WTC11 (cell line): ENCODE data around the gene ZIC1. TPM values are rescaled to one million over a fixed set of nuclear protein-coding genes. Genes with fewer than 3 reads are reported as not detected.

Source experiments
- ATAC-seq: fragments of 200-7000 bp; cut with Tn5 transposase; 2 replicates; pipeline ENCODE4 v1.10.0; 2021; ENCODE audit warnings: mild to moderate bottlenecking, moderate library complexity
- CTCF ChIA-PET: fragments of 300-600 bp; sonication (Branson Sonifier 250); formaldehyde crosslinking; loops from one replicate; lab custom pipeline; 2021; ENCODE audit warnings: antibody characterized with exemption; lab: Charles Lee
- POLR2A ChIA-PET: fragments of 350-600 bp; sonication (Branson Sonifier 250); formaldehyde crosslinking; loops from one replicate; lab custom pipeline; 2021; ENCODE audit warnings: antibody characterized with exemption; lab: Charles Lee
- DNase-seq: peaks from one replicate; pipeline ENCODE4 v3.0.0; 2021; ENCODE audit warnings: low spot score
- H3K27ac Mint-ChIP-seq: 2 replicates; pipeline ENCODE4 v1.8.0; 2021; ENCODE audit warnings: mixed read lengths
- H3K27me3 Mint-ChIP-seq: 2 replicates; pipeline ENCODE4 v1.8.0; 2021; ENCODE audit warnings: low read depth, mild to moderate bottlenecking, moderate library complexity, mixed read lengths
- H3K36me3 Mint-ChIP-seq: 2 replicates; pipeline ENCODE4 v1.8.0; 2021; ENCODE audit warnings: mixed read lengths
- H3K4me1 Mint-ChIP-seq: 2 replicates; pipeline ENCODE4 v1.8.0; 2022; ENCODE audit warnings: mixed read lengths
- H3K4me3 Mint-ChIP-seq: 2 replicates; pipeline ENCODE4 v1.8.0; 2021; ENCODE audit warnings: mild to moderate bottlenecking, moderate library complexity, mixed read lengths
- H3K9me3 Mint-ChIP-seq: 2 replicates; pipeline ENCODE4 v1.8.0; 2021; ENCODE audit warnings: mixed read lengths
- ATF1 ChIP-seq: sonication (generic); formaldehyde crosslinking; IDR thresholded peaks from 2 replicates; pipeline ENCODE4 v1.8.1; 2023; ENCODE audit warnings: mild to moderate bottlenecking, moderate library complexity, missing genetic modification reagents
- CREB1 ChIP-seq: sonication (generic); formaldehyde crosslinking; IDR thresholded peaks from 2 replicates; pipeline ENCODE4 v1.8.0; 2023; ENCODE audit warnings: mild to moderate bottlenecking, missing genetic modification reagents
- HMGA2 ChIP-seq: fragments of 250-450 bp; sonication (Bioruptor Pico); IDR thresholded peaks from 2 replicates; pipeline ENCODE4 v1.4.0; 2021; ENCODE audit warnings: mild to moderate bottlenecking, moderate library complexity
- MXD4 ChIP-seq: fragments of 250-450 bp; sonication (Bioruptor Pico); IDR thresholded peaks from 2 replicates; pipeline ENCODE4 v1.8.0; 2021; ENCODE audit warnings: mild to moderate bottlenecking, moderate library complexity, borderline replicate concordance
- NFATC4 ChIP-seq: fragments of 250-450 bp; sonication (Bioruptor Pico); IDR thresholded peaks from 2 replicates; pipeline ENCODE4 v1.9.0; 2021; ENCODE audit warnings: mild to moderate bottlenecking
- RELA ChIP-seq: sonication (generic); formaldehyde crosslinking; IDR thresholded peaks from 2 replicates; pipeline ENCODE4 v1.8.1; 2022; ENCODE audit warnings: missing genetic modification reagents, mild to moderate bottlenecking, borderline replicate concordance
- RORB ChIP-seq: fragments of 250-450 bp; sonication (Bioruptor Pico); IDR thresholded peaks from 2 replicates; pipeline ENCODE4 v1.9.0; 2021; ENCODE audit warnings: mild to moderate bottlenecking
- TCF7 ChIP-seq: sonication (generic); formaldehyde crosslinking; IDR thresholded peaks from 2 replicates; pipeline ENCODE4 v1.8.0; 2022; ENCODE audit warnings: mild to moderate bottlenecking, low read depth, missing genetic modification reagents, moderate library complexity
- TEAD1 ChIP-seq: sonication (generic); formaldehyde crosslinking; IDR thresholded peaks from 2 replicates; pipeline ENCODE4 v1.8.0; 2022; ENCODE audit warnings: mild to moderate bottlenecking, missing genetic modification reagents
- TEAD4 ChIP-seq: sonication (generic); formaldehyde crosslinking; IDR thresholded peaks from 2 replicates; pipeline ENCODE4 v1.8.0; 2022; ENCODE audit warnings: mild to moderate bottlenecking, missing genetic modification reagents
- ZNF219 ChIP-seq: sonication (generic); formaldehyde crosslinking; IDR thresholded peaks from 2 replicates; pipeline ENCODE4 v1.8.0; 2023; ENCODE audit warnings: missing genetic modification reagents, mild to moderate bottlenecking, borderline replicate concordance
- ZNF396 ChIP-seq: fragments of 250-450 bp; sonication (Bioruptor Pico); IDR thresholded peaks from 2 replicates; pipeline ENCODE4 v1.8.0; 2021; ENCODE audit warnings: mild to moderate bottlenecking, moderate library complexity, borderline replicate concordance
- total RNA-seq: library from RNA; stranded (reverse); gene quantifications from 3 replicates; pipeline ENCODE4 v1.2.3, GENCODE V29; 2021
- TF ChIP-seq, protein P1 (sequence below): fragments of 200-600 bp; IDR thresholded peaks from 2 replicates; pipeline ENCODE4 v1.8.0; 2022; ENCODE audit warnings: antibody characterized with exemption
- TF ChIP-seq, protein P2 (sequence below): fragments of 250-450 bp; sonication (Bioruptor Pico); IDR thresholded peaks from 2 replicates; pipeline ENCODE4 v1.9.0; 2021; ENCODE audit warnings: moderate library complexity, mild to moderate bottlenecking, inconsistent platforms, borderline replicate concordance
- TF ChIP-seq, protein P3 (sequence below): sonication (generic); formaldehyde crosslinking; IDR thresholded peaks from 2 replicates; pipeline ENCODE4 v1.8.1; 2023; ENCODE audit warnings: mild to moderate bottlenecking, moderate library complexity, missing genetic modification reagents
- TF ChIP-seq, protein P4 (sequence below): sonication (generic); formaldehyde crosslinking; IDR thresholded peaks from 2 replicates; pipeline ENCODE4 v1.8.1; 2023; ENCODE audit warnings: mild to moderate bottlenecking, missing genetic modification reagents, borderline replicate concordance
- TF ChIP-seq, protein P5 (sequence below): sonication (generic); formaldehyde crosslinking; IDR thresholded peaks from 2 replicates; pipeline ENCODE4 v1.8.0; 2022; ENCODE audit warnings: mild to moderate bottlenecking, missing genetic modification reagents
- TF ChIP-seq, protein P6 (sequence below): fragments of 250-450 bp; sonication (Bioruptor Pico); conservative IDR thresholded peaks from 2 replicates; pipeline ENCODE4 v1.9.0; 2021; ENCODE audit warnings: mild to moderate bottlenecking
- TF ChIP-seq, protein P7 (sequence below): sonication (generic); formaldehyde crosslinking; conservative IDR thresholded peaks from 2 replicates; pipeline ENCODE4 v1.8.1; 2023; ENCODE audit warnings: mild to moderate bottlenecking, low read depth, missing genetic modification reagents, moderate library complexity

Gene ZIC1
- total RNA-seq, 1 experiment from 2014 or later = 59.7 TPM

DNA sequence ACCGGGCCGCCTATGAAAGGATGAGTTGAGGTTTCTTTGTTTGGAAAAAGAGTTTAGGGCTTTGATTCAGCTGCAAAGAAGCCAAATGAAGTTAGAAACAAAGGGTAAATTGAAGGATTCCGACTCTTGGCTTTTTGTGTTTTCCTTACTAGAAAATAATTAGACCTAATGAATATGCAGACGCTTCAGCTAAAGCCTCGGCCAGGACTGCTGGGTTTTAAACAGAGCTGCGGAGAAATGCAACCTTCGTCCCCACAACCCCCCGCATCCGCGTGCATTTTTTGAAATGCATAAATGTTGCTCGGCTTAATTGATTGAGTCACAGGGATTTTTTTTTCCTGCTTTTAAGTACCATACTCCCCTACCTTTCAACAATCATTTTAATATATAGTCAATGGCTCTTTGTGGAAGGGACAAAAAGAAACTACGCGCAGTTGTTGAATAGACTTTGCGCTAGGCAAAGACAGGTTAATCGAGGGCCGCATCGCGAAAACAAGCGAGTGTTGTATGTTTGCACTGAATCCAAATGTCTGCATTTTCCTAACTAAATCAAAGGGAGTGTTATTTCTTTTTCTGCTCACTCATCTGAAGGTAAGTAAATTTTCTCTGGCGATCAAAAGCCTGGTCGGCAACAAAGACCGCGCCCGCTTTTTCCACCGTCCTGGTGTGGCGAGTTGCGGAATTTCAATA, 1.5 kb upstream of the ZIC1 start (continued):
- TF ChIP-seq, protein P1, sequence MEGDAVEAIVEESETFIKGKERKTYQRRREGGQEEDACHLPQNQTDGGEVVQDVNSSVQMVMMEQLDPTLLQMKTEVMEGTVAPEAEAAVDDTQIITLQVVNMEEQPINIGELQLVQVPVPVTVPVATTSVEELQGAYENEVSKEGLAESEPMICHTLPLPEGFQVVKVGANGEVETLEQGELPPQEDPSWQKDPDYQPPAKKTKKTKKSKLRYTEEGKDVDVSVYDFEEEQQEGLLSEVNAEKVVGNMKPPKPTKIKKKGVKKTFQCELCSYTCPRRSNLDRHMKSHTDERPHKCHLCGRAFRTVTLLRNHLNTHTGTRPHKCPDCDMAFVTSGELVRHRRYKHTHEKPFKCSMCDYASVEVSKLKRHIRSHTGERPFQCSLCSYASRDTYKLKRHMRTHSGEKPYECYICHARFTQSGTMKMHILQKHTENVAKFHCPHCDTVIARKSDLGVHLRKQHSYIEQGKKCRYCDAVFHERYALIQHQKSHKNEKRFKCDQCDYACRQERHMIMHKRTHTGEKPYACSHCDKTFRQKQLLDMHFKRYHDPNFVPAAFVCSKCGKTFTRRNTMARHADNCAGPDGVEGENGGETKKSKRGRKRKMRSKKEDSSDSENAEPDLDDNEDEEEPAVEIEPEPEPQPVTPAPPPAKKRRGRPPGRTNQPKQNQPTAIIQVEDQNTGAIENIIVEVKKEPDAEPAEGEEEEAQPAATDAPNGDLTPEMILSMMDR = no peak
- TF ChIP-seq TEAD4 (CRISPR knock-in tag) (no peak), ZNF396 (CRISPR knock-in tag) (no peak), TEAD1 (CRISPR knock-in tag) (no peak), CREB1 (CRISPR knock-in tag) (no peak), NFATC4 (CRISPR knock-in tag) (no peak), RORB (no peak)
- TF ChIP-seq, protein P2, sequence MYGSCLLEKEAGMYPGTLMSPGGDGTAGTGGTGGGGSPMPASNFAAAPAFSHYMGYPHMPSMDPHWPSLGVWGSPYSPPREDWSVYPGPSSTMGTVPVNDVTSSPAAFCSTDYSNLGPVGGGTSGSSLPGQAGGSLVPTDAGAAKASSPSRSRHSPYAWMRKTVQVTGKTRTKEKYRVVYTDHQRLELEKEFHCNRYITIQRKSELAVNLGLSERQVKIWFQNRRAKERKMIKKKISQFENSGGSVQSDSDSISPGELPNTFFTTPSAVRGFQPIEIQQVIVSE (CRISPR knock-in tag) = no peak
- TF ChIP-seq, protein P3, sequence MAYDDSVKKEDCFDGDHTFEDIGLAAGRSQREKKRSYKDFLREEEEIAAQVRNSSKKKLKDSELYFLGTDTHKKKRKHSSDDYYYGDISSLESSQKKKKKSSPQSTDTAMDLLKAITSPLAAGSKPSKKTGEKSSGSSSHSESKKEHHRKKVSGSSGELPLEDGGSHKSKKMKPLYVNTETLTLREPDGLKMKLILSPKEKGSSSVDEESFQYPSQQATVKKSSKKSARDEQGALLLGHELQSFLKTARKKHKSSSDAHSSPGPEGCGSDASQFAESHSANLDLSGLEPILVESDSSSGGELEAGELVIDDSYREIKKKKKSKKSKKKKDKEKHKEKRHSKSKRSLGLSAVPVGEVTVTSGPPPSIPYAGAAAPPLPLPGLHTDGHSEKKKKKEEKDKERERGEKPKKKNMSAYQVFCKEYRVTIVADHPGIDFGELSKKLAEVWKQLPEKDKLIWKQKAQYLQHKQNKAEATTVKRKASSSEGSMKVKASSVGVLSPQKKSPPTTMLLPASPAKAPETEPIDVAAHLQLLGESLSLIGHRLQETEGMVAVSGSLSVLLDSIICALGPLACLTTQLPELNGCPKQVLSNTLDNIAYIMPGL (CRISPR knock-in tag) = no peak
- TF ChIP-seq, protein P4, sequence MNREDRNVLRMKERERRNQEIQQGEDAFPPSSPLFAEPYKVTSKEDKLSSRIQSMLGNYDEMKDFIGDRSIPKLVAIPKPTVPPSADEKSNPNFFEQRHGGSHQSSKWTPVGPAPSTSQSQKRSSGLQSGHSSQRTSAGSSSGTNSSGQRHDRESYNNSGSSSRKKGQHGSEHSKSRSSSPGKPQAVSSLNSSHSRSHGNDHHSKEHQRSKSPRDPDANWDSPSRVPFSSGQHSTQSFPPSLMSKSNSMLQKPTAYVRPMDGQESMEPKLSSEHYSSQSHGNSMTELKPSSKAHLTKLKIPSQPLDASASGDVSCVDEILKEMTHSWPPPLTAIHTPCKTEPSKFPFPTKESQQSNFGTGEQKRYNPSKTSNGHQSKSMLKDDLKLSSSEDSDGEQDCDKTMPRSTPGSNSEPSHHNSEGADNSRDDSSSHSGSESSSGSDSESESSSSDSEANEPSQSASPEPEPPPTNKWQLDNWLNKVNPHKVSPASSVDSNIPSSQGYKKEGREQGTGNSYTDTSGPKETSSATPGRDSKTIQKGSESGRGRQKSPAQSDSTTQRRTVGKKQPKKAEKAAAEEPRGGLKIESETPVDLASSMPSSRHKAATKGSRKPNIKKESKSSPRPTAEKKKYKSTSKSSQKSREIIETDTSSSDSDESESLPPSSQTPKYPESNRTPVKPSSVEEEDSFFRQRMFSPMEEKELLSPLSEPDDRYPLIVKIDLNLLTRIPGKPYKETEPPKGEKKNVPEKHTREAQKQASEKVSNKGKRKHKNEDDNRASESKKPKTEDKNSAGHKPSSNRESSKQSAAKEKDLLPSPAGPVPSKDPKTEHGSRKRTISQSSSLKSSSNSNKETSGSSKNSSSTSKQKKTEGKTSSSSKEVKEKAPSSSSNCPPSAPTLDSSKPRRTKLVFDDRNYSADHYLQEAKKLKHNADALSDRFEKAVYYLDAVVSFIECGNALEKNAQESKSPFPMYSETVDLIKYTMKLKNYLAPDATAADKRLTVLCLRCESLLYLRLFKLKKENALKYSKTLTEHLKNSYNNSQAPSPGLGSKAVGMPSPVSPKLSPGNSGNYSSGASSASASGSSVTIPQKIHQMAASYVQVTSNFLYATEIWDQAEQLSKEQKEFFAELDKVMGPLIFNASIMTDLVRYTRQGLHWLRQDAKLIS = no peak
- TF ChIP-seq, protein P5, sequence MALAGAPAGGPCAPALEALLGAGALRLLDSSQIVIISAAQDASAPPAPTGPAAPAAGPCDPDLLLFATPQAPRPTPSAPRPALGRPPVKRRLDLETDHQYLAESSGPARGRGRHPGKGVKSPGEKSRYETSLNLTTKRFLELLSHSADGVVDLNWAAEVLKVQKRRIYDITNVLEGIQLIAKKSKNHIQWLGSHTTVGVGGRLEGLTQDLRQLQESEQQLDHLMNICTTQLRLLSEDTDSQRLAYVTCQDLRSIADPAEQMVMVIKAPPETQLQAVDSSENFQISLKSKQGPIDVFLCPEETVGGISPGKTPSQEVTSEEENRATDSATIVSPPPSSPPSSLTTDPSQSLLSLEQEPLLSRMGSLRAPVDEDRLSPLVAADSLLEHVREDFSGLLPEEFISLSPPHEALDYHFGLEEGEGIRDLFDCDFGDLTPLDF (CRISPR knock-in tag) = no peak

DNA sequence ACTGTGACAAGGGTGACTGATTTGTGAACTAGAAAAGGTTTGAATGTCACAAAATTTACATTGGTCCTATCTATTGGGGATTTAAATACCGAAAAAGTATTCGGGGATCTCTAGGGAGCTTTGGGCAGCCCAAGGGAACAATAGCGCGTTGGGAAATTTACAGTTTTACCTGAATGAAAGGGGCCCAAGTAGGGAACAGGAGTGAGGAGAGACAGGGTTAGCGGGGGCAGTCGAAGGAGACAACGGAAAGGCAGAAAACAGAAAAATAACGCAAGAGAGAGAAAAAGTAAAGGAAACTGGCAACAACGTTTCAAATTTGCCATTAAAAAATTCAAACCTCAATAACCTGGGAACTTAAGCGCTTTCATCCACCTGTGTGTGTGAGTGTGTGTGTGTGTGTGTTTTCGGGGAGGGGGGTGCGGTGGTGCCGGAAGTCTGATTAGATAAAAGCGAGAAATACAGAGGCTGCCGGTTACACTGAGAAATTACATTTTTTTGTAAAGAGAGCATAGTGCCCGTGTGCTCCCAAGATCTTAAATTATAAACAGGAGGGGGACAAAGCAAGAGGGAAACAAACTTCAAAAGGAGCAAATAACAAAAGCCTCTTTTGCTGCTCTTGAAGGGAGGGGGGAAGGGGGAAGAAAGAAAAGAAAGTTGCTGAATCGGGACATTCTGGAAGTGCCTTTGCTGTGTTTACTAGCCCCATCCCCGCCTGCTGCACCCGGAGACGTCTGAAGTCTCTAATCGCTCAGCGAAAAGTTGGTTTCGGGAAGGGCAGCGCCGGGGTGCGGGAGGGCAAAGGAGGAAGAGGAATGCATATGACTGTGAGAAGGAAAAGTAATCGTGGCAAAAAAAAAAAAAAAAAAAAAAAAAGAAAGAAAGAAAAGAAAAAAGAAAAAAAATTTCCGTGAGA, 721 bp upstream of the ZIC1 start:
- DNase-seq (peak; percentile 65), ATAC-seq (peak; percentile 1; the same call in 1 of the 2 replicates)
- Mint-ChIP-seq H3K4me3 (peak overlapping the region; percentile 91), H3K4me1 (peaks cover 78% of the 10 kb centered on the region), H3K27me3 (peaks cover 100% of the 10 kb centered on the region), H3K27ac (peak overlapping the region; percentile 89), H3K9me3 (no peaks in the 10 kb centered on the region), H3K36me3 (peaks cover 3% of the 10 kb centered on the region; the same call in 1 of the 2 replicates)
- ChIA-PET POLR2A (interaction anchor here (0.7 to 2.0 kb wide), 7 partner anchors 11 to 794 kb away, joined by 5 to 11 read pairs (median 7); no protein-coding TSS in a partner anchor), CTCF (interaction anchor here (0.7 to 4.3 kb wide), 10 partner anchors 8 to 172 kb away, joined by 3 to 25 read pairs (median 6); no protein-coding TSS in a partner anchor)
- TF ChIP-seq RELA (CRISPR knock-in tag) (no peak), HMGA2 (CRISPR knock-in tag) (no peak), ZNF219 (CRISPR knock-in tag) (no peak), ATF1 (no peak), TCF7 (no peak), MXD4 (CRISPR knock-in tag) (no peak), CREB1 (CRISPR knock-in tag) (no peak)
- TF ChIP-seq, protein P6, sequence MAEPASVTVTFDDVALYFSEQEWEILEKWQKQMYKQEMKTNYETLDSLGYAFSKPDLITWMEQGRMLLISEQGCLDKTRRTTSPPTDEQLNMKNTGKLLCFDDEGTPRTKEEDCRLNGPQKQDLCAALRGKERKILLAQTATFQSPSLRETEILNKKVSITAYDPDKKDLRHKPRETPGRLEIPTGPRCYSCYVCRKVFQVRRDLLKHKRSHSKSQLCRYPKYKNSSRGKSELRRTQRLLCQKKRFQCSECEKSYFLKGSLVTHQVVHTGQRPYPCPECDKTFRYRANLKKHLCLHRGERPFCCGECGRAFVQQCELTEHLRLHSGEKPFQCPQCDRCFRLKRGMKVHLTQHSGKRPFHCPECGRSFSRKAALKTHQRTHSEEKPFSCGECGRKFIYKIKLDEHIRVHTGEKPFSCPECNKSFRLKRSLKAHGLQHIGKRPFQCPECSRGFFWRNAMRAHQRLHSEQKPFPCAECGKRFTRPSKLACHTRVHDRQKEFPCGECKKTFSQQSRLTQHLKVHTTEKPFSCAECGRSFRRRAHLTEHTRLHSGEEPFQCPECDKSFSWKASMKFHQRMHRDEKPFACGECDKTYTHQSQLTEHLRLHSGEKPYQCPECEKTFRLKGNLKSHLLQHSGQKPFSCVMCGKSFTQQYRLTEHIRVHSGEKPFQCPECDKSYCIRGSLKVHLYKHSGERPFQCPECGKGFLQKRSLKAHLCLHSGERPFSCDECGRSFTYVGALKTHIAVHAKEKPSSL (CRISPR knock-in tag) = no peak
- TF ChIP-seq, protein P7, sequence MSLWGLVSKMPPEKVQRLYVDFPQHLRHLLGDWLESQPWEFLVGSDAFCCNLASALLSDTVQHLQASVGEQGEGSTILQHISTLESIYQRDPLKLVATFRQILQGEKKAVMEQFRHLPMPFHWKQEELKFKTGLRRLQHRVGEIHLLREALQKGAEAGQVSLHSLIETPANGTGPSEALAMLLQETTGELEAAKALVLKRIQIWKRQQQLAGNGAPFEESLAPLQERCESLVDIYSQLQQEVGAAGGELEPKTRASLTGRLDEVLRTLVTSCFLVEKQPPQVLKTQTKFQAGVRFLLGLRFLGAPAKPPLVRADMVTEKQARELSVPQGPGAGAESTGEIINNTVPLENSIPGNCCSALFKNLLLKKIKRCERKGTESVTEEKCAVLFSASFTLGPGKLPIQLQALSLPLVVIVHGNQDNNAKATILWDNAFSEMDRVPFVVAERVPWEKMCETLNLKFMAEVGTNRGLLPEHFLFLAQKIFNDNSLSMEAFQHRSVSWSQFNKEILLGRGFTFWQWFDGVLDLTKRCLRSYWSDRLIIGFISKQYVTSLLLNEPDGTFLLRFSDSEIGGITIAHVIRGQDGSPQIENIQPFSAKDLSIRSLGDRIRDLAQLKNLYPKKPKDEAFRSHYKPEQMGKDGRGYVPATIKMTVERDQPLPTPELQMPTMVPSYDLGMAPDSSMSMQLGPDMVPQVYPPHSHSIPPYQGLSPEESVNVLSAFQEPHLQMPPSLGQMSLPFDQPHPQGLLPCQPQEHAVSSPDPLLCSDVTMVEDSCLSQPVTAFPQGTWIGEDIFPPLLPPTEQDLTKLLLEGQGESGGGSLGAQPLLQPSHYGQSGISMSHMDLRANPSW = no peak
